Vagina (tissue), 2 donors: ENCODE results near the gene GID4. TPM values are rescaled to one million over a fixed set of nuclear protein-coding genes. Genes with fewer than 3 reads are reported as not detected.

Source experiments
- DNase-seq, 2 donors: peaks; one replicate each; pipeline ENCODE4 v3.0.0-alpha.2; 2017; ENCODE audit errors: extremely low spot score in 2 of 2
- H3K27ac ChIP-seq: fragments of 200-600 bp; sonication (generic); one replicate; pipeline ENCODE4 v1.5.1; 2019
- H3K27me3 ChIP-seq: fragments of 200-600 bp; sonication (generic); one replicate; pipeline ENCODE4 v1.5.1; 2019
- H3K36me3 ChIP-seq, 2 donors: fragments of 200-600 bp; sonication (generic); one replicate each; pipeline ENCODE4 v1.5.1; 2017 to 2019
- H3K4me1 ChIP-seq: fragments of 200-600 bp; sonication (generic); one replicate; pipeline ENCODE4 v1.5.1; 2019
- H3K4me3 ChIP-seq, 2 donors: fragments of 200-600 bp; sonication (generic); 1 replicate in 1 of 2; 2 replicates in 1 of 2; pipeline ENCODE4 v1.5.1; 2016 to 2019
- H3K9me3 ChIP-seq: fragments of 200-600 bp; sonication (generic); one replicate; pipeline ENCODE4 v1.5.1; 2019
- POLR2A ChIP-seq, 2 donors: fragments of 450-650 bp; IDR thresholded peaks; one replicate each; pipeline ENCODE4 v1.6.1; 2017; ENCODE audit warnings: antibody characterized with exemption in 2 of 2, mild to moderate bottlenecking in 2 of 2, moderate library complexity in 2 of 2
- POLR2AphosphoS5 ChIP-seq, 2 donors: sonication (generic); formaldehyde crosslinking; IDR thresholded peaks; one replicate each; pipeline ENCODE4 v1.9.0; 2017; ENCODE audit warnings: antibody characterized with exemption in 2 of 2, mild to moderate bottlenecking in 2 of 2, low read depth in 1 of 2; ENCODE audit not compliant: insufficient read depth in 1 of 2
- intact Hi-C: fragments of 100-400 bp; cut with DNase I; formaldehyde crosslinking; loops from one replicate; pipeline ENCODE4 v1.15.1; 2023
- total RNA-seq: library from RNA; depleted of rRNA; stranded (reverse); fragments of >200 nt; gene quantifications from one replicate; pipeline ENCODE4 v1.2.3, GENCODE V29; 2016
- TF ChIP-seq, protein P1 (sequence below), 3 experiments: fragments of 450-650 bp in 2 of 3; fragments of 200-600 bp in 1 of 3; sonication (generic) in 1 of 3; IDR thresholded peaks; one replicate each; pipeline ENCODE4 v1.5.1; 2017 to 2019; ENCODE audit warnings: antibody characterized with exemption in 3 of 3, mild to moderate bottlenecking in 2 of 3, moderate library complexity in 2 of 3

GID4 gene
- total RNA-seq, 1 donor from 2014 or later = 11.3 TPM

GRCh38 chr17:18093616-18094408 is 54.6 kb downstream of the GID4 start:
- TF ChIP-seq POLR2A (IDR thresholded peaks at IDR 0.05) = no peak
- TF ChIP-seq, protein P1, sequence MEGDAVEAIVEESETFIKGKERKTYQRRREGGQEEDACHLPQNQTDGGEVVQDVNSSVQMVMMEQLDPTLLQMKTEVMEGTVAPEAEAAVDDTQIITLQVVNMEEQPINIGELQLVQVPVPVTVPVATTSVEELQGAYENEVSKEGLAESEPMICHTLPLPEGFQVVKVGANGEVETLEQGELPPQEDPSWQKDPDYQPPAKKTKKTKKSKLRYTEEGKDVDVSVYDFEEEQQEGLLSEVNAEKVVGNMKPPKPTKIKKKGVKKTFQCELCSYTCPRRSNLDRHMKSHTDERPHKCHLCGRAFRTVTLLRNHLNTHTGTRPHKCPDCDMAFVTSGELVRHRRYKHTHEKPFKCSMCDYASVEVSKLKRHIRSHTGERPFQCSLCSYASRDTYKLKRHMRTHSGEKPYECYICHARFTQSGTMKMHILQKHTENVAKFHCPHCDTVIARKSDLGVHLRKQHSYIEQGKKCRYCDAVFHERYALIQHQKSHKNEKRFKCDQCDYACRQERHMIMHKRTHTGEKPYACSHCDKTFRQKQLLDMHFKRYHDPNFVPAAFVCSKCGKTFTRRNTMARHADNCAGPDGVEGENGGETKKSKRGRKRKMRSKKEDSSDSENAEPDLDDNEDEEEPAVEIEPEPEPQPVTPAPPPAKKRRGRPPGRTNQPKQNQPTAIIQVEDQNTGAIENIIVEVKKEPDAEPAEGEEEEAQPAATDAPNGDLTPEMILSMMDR (IDR thresholded peaks at IDR 0.05) = no peak
- TF ChIP-seq POLR2AphosphoS5 (IDR thresholded peaks at IDR 0.05; ENCODE audit: insufficient read depth in 1 of 2, low read depth in 1 of 2) = no peak
- Histone ChIP-seq H3K27me3 (no peaks in the 10 kb centered on the region), H3K36me3 (peaks cover 4 to 40% of the 10 kb centered on the region in 2 donors), H3K9me3 (no peaks in the 10 kb centered on the region), H3K4me1 (peaks cover 4% of the 10 kb centered on the region), H3K27ac (no peak overlapping the region), H3K4me3 (no peak overlapping the region)
- intact Hi-C loops = no loop called here
- no peak for DNase-seq

- intact Hi-C loops = no loop called here
- no peak for TF ChIP-seq POLR2A (IDR thresholded peaks at IDR 0.05)
- TF ChIP-seq POLR2AphosphoS5 (IDR thresholded peaks at IDR 0.05; ENCODE audit: insufficient read depth in 1 of 2, low read depth in 1 of 2) = no peak
- TF ChIP-seq, protein P1 (IDR thresholded peaks at IDR 0.05) = no peak
- Histone ChIP-seq H3K27ac (no peak overlapping the region), H3K4me1 (no peaks in the 10 kb centered on the region), H3K36me3 (peaks cover 4 to 46% of the 10 kb centered on the region in 2 donors), H3K27me3 (no peaks in the 10 kb centered on the region), H3K9me3 (no peaks in the 10 kb centered on the region), H3K4me3 (no peak overlapping the region)
- no peak for DNase-seq
Measured at GRCh38 chr17:18094409-18094807, 55.2 kb downstream of the GID4 start.

- H3K36me3 ChIP-seq = peaks cover under 1 to 75% of the 10 kb centered on the region in 2 donors
- intact Hi-C loops = no loop called here
- H3K27ac ChIP-seq = no peak overlapping the region
- TF ChIP-seq POLR2AphosphoS5 (IDR thresholded peaks at IDR 0.05; ENCODE audit: insufficient read depth in 1 of 2, low read depth in 1 of 2) (no peak), POLR2A (IDR thresholded peaks at IDR 0.05) (no peak)
- TF ChIP-seq, protein P1 (IDR thresholded peaks at IDR 0.05) = no peak
- no peak for DNase-seq
- no peaks in the 10 kb centered on the region for H3K9me3 ChIP-seq
- no peaks in the 10 kb centered on the region for H3K27me3 ChIP-seq
- H3K4me1 ChIP-seq = no peaks in the 10 kb centered on the region
- H3K4me3 ChIP-seq = no peak overlapping the region
Measured at GRCh38 chr17:18099516-18099915, 60.3 kb downstream of the GID4 start.

DNA sequence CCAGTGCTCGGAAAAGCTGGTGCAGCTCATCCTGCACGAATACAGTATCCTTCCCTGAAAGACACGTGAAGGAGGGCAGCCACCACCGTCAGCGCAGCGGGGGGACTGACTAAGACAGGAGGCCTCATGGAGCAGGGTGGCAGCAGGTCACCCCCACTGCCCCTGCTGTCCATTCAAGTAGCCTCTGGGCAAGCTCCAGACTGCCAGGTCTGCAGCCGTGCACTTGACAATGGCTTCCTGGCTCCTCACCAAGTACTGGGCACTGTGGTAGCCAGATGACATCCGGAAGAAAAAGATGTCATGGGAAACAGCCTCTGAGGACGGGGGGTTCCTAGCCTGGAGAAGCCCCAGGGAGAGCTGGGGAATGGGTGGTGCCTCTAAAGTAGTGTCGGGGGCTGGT is 61.4 kb downstream of the GID4 start:
- H3K27me3 ChIP-seq = no peaks in the 10 kb centered on the region
- TF ChIP-seq POLR2A (IDR thresholded peaks at IDR 0.05) (no peak), POLR2AphosphoS5 (IDR thresholded peaks at IDR 0.05; ENCODE audit: insufficient read depth in 1 of 2, low read depth in 1 of 2) (no peak)
- TF ChIP-seq, protein P1 (IDR thresholded peaks at IDR 0.05) = no peak
- peaks cover 0 to 66% of the 10 kb centered on the region in 2 donors for H3K36me3 ChIP-seq
- H3K9me3 ChIP-seq = no peaks in the 10 kb centered on the region
- H3K4me3 ChIP-seq = no peak overlapping the region
- DNase-seq = no peak
- intact Hi-C loops = no loop called here
- H3K27ac ChIP-seq = no peak overlapping the region
- H3K4me1 ChIP-seq = no peaks in the 10 kb centered on the region

GRCh38 chr17:18101828-18102227 is 62.6 kb downstream of the GID4 start:
- intact Hi-C loops = no loop called here

More at GRCh38 chr17:18101828-18102227, 62.6 kb downstream of the GID4 start:
- Histone ChIP-seq H3K27me3 (no peaks in the 10 kb centered on the region), H3K4me3 (no peak overlapping the region), H3K4me1 (no peaks in the 10 kb centered on the region), H3K36me3 (peaks cover 0 to 68% of the 10 kb centered on the region in 2 donors), H3K27ac (no peak overlapping the region), H3K9me3 (no peaks in the 10 kb centered on the region)
- DNase-seq = no peak
- no peak for TF ChIP-seq POLR2A (IDR thresholded peaks at IDR 0.05)
- TF ChIP-seq, protein P1 (IDR thresholded peaks at IDR 0.05) = no peak
- no peak for TF ChIP-seq POLR2AphosphoS5 (IDR thresholded peaks at IDR 0.05; ENCODE audit: insufficient read depth in 1 of 2, low read depth in 1 of 2)
